OCI-LY7 (cell line): ENCODE data around the gene TMEM87A.
"Not testable (repeated sequence)": the region's sequence is repeated elsewhere in the genome, so short reads cannot be mapped to it uniquely, and the experiment has no call there.

Experiments used
- CTCF ChIP-seq: fragments of 200-600 bp; sonication (generic); conservative IDR thresholded peaks from 2 replicates; pipeline ENCODE4 v1.5.1; 2014; ENCODE audit warnings: mild to moderate bottlenecking, antibody characterized with exemption, low read length, moderate library complexity, mixed read lengths
- EZH2phosphoT487 ChIP-seq: fragments of 200-600 bp; sonication (generic); IDR thresholded peaks from 2 replicates; pipeline ENCODE4 v1.6.1; 2018; ENCODE audit warnings: low read depth, borderline replicate concordance, mild to moderate bottlenecking, mixed run types, antibody characterized with exemption, low read length, moderate library complexity, mixed read lengths

GRCh38 chr15:42228981-42229380 lies 44.3 kb downstream of the TMEM87A start:
- TF ChIP-seq CTCF, EZH2phosphoT487: not testable (repeated sequence)
